Erythroblast (primary cell): Measurements from ENCODE around the gene ANP32A.

Experiments used
- GATA1 ChIP-seq: IDR thresholded peaks from 2 replicates; pipeline ENCODE4 v1.6.1; 2011; ENCODE audit warnings: low read depth, mild to moderate bottlenecking, control low read depth, low read length, moderate library complexity
- POLR2A ChIP-seq: IDR thresholded peaks from 2 replicates; pipeline ENCODE4 v1.6.1; 2011; ENCODE audit warnings: mild to moderate bottlenecking, low read length

- TF ChIP-seq POLR2A (no peak), GATA1 (no peak)
Observed at GRCh38 chr15:68862415-68862814, 41.7 kb upstream of the ANP32A start.
